H4 (cell line): ENCODE data around the gene DNPEP. TPM values are rescaled to one million over a fixed set of nuclear protein-coding genes. Genes with fewer than 3 reads are reported as not detected.
A peak's percentile ranks its signal among the peaks of the same experiment; 100 is the strongest.

Experiments
- DNase-seq: peaks from one replicate; pipeline ENCODE4 v3.0.0-alpha.2; 2015; ENCODE audit warnings: low spot score
- total RNA-seq: library from RNA; depleted of rRNA; stranded (reverse); fragments of >200 nt; shearing (Covaris generic); gene quantifications from 2 replicates; pipeline ENCODE4 v1.2.3, GENCODE V29; 2014

Gene DNPEP
- total RNA-seq, 1 experiment from 2014 or later = 87.7 TPM

DNA sequence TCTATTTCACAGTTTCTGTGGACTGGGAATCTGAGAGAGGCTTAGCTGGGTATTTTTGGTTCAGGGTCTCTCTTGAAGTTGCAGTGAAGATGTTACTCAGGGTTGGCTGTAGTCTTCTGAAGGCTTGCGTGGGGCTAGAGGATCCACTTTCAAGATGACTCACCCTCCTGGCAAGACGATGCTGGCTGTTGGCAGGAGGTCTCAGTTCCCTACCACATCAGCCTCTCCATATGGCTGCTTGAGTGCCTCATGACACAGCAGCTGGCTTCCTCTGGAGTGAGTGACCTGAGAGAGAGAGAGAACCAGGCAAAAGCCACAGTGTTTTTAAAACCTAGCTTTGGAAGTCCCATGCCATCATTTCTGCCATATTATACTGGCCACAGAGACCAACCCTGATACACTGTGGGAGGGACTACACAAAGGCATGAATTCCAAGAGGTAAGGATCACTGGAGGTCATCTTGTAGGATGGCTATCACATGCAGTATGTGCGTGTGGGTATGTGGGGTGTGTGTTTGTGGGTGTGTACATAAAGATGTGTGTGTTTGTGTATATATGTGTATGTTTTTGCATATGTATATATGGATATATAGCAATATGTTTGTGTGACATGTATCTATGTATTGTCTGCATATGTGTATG, 25.1 kb downstream of the DNPEP start:
- DNase-seq = peak; percentile 99

DNA sequence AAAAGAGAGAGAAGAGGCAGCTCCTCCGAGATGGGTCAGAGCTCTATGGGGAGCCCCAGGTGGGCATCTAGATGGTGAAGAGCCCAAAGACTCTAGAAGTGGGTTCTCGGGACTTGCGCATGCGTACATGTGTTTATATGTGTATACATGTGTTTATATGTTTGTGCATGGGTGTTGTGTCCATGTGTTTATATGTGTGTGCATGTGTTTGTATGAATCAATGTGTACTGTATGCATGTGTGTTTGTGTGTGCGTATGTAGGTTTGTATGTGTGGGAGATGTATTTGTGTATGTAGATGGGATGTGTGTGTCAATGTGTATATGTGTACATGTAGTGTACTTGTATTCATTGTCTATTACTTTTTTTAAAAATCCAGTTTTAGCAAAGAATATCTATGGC, 25.6 kb downstream of the DNPEP start:
- no peak for DNase-seq

DNA sequence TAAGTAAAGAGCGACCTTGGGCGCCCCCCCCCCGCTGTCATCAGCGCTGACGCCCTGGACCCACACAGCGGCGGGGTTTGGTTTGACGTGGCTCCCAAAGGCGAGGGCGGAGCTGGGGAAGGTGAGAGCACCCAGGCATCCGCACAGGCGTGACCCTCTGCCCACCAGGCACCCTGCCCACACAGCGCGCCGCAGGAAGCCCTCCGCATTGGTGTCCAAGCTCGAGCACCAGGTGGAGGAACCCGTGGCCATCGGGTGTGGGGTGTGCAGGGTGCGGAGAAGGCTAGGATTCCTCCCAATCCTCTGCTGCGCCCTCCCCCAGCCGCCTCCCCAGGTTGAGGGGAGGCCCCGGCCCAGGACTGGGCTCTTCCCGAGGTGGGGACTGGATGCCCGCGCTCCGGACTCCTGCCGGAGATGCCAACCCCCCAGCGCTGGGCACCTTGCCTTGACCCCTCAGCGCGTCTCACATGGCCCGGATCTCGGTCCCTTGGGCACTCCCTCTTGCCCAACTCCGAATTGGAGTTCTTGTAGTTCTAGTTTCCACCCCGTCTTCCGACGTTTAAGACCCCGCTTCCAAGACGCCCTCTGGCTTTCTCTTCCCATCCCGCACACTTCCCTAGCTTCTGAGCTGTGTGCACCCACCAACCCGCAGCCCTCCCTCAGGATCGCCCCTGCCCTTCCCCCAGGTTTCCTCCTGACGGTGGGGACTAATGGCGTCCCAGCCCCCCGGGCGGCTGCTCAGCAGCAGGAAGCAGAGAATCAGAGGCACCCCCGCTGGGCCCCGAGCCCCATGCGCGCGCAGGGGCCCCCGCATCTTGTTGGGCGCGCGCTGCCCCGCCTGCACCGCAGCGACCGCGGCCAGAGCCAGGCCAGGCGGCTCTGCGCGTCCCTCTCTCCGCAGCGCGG, 29.3 kb downstream of the DNPEP start:
- DNase-seq = no peak

DNA sequence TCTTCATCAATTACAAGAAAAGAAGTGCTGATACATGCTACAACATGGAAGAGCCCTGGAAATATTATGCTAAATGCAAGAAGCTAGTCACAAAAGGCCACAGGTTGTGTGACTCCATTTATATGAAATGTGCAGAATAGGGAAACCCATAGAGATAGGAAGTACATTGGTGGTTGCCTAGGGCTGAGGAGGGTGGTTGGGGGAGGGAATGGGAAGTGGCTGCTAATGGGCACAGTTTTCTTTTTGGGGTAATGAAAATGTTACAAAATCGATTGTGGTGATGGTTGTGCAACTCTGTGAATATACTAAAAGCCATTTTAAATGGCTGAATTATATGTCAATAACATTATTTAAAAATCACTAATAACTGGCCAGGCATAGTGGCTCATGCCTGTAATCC, 30.9 kb downstream of the DNPEP start:
- no peak for DNase-seq

DNA sequence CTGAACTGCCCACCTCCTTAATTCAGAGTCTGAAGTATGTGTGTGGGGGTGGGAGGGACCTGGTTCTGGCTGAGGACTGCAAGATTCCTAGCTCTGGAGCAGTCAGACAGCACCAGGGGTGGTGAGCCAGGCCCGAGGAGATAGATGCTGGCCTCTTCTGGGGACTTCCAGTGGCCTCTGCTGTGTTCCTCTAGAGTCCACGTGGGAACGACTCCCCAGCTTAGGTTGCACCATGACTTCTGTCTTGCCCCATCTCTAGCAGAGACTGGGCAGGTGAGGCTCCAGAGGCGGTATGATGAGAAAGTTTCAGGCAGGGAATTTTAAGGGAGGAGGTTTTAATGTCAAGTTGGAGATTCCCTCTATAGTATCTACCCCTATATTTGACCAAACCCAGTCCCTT, 33.1 kb downstream of the DNPEP start:
- no peak for DNase-seq

DNA sequence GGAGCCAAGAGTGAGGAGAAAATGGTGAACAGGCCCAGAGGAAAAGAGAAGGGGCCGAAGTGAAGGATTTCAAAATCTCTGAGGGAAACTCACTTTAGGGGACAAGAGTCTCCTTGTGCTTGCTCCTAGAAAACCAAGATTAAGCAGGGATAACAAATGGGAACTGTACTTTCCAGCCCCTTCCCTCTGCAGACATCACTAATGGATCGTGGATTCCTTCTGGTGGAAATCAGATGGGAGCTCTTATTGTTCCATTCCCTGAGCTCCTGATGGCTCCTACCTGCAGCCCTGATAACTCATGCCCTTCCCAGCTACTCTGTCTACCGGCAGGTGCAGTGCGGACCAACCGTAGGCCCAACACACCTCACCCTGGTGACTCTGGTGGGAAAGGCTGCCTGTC, 34.6 kb downstream of the DNPEP start:
- no peak for DNase-seq

DNA sequence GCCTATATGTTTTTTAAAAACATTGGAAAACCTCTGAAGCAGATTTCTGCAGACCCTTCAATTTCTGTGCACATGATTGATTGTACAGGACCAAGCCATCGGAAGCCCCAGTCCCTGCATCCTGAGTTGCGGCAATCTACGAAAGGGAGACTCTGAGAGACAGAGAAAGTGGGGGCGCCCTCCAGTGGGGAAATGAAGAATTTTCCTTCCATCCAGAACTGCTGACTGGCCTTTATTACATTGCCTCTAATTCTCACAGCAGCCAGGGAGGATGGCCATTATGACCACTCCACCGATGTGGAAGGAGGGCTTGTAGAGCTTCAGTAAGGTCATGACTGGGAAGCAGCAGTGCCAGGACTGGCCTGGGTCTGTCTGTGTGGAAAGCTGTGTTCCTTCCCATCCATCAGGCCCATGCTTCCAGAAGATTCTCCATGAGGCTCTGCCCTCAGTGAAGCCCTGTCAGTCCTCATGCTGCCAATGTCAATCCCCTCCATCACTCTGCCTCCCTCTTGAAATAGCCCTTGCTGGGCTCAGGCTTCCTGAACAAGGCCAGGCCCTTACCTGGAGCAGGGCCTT, 35.2 kb downstream of the DNPEP start:
- peak; percentile 54 for DNase-seq

DNA sequence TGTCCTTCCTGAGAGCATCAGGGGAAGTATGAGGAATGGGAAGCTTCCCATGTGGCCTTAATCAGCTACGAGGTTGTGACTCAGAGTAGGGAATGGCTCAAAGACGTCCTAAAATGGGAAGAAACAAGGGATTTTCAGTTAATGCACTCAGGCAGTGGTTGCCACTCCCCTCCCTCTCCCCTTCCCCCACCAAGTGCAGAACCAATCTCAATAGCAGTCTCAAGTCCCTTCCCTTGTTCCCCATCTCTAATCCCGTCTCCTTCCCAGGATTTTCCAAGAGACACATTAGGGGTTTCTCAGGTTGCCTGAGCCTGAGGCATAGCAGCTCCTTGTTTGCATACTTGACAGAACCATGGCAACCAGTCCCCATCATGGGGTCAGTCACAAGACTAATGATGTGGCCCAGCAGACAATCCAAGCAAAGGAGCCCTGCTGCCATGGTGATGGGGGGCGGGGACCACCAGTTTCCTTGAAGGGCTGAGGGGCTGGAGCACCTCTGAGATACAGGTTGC, 36.9 kb downstream of the DNPEP start:
- DNase-seq = no peak

DNA sequence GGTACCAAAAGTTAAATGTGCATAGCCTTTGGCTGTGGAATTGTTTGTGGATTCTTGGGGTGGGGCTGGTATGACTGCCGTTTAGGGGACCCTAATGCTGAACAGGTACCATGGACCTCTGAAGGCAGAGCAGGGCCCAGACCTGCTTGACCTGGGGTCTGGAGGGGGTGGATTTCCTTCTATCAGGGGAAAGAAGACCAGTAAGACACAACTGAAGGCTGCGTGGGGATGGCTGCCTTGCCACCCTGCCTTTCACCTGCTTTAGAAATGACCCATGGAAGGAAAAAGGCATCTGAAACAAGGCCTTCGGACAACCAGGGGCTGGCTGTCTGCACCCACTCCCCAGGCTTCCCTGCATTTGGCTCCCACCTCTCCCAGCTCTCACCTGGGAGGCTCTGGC, 37.5 kb downstream of the DNPEP start:
- no peak for DNase-seq

DNA sequence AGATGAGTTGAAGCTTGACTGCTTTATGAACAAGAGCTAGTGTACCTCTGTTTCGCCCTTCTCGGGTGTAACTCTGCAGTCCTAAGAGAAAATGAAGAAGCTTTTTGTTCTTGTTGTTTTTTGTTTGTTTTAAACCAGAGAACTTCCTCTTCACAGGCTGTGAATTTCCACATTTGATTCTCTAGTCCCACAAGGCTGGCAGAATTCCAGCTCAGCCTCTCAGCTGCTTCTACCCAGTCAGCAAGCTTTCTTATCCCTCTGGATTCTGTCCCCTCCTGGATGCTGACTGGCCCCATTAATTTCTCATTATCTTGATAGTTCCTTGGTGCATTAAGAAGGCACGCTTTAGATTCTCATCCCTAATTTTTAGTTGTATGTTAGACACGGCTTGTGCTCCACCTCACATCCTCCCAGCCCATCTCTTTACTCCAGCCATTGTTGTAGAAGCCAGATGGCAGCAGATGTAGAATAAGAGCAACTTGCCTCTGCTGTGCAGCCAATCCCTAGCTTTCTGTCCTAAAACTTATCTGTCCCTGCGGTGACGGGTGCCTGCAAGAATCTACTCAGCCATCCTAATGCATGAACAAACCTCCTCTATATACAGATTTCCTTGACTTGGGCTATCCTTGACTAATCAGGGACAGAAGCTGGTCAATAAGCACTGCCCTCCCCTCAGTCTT, 42.8 kb downstream of the DNPEP start:
- peak; percentile 29 for DNase-seq

DNA sequence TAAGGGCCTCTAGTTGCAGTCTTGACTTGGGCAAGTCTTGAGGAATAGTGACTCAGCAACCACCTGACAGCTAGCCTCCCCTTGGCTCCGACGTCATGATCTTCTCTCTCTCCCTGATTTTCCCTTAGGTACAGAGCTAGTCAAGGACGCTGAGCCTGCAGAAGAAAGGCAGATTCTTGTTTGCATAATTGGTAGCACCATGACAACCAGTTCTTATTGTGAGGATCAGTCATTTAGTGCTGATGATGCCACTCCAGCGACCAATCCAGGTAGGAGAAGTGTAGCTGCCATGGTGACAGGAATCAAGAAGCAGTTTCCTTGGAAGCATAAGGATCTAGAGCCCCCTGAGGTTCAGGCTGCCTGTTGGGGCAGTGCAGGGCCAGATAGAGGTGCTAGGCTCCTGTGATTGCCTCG, 52.3 kb downstream of the DNPEP start:
- no peak for DNase-seq

DNA sequence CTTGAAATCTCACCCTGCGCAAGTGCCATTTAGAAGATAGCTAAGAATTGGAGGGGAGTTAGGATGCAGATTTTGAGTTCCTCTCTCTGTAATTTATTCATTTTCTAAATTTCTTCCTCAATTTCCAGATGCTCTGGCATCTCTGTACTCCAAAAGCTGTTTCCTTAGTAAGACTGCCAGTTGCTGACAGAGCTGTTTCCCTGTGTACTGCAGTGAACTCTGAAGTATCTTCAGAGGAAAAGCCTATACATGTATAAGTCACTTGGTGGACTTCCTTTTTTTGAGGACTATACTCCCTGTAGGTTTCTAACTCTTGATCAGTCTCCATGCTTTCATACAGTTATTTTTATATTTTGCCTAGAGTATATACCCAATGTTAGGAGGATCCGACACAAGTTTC, 53.6 kb downstream of the DNPEP start:
- no peak for DNase-seq

DNA sequence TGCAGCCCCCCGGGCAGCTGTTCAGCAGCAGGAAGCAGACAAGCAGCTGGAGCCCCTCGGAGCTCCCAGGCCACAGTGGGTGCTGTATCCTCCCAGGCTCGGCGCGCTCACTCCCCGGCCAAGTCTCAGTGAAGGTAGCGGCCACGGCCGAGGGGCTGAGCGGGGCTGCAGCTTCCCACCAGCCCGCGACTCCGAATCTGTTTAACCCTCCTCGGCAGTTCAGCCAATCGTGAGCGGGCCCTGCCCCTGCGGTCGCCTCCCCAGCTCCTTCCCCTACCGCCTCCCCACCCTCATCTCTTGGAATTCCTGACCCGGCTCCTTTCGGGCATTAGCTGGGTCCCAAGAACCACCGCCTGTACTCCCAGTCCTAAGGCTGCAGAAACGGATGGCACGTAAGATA, 55.2 kb downstream of the DNPEP start, which contains the start of gene RESP18:
TSS of gene RESP18 (minus strand) at position 203 of the 400 bp plus-strand sequence.
- DNase-seq = no peak

DNA sequence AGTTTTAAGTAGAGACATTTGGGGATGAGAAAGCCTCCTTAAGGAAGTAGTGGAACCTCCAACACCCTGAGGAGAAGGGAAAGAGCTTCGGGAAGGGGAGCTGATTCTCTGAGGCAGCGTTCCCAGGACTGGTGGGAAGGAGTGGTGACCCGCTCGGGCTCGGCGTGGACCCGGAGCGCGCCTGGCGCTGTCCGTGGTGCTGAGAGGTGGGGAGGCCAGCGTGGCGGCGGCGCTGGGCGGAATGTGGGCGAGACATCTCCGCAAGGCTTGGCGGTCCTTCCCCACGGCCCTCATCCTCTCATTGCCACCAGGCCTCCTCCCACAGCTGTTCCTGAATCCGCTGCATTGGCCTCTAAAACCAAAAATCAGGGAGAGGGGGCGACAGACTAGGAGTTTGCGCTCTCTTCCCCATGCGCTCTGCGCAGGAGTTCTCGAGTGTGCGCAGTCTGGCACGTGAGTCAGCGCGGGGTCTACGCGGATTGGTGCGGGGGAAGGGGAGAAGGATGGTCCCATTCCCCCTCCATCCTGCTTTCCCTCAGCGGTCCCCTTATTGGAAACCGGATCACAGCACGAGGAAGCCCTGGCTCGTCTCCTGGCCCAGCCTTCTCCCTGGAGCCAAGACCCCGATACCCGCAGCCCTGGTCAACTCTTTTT, 56.0 kb downstream of the DNPEP start:
- DNase-seq = no peak

DNA sequence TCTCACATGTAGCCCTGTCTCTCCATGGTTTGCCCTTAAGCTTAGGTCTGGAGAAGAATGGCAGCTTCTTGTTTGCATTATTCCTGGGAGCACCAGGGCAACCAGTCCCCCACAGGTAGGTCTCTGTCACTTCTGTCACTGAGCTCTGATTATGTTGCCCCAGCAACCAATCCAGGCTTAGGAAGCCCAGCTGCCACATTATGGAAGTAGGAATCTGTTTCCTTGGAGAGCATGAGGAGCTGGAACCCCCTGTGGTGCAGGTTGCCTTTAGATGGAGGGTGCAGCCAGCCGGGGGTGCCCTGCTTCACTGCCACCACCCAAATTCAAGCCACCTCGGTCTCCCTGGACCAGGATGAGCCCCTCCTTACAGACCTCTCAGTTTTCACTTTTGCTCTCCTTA, 60.0 kb downstream of the DNPEP start:
- DNase-seq = no peak

DNA sequence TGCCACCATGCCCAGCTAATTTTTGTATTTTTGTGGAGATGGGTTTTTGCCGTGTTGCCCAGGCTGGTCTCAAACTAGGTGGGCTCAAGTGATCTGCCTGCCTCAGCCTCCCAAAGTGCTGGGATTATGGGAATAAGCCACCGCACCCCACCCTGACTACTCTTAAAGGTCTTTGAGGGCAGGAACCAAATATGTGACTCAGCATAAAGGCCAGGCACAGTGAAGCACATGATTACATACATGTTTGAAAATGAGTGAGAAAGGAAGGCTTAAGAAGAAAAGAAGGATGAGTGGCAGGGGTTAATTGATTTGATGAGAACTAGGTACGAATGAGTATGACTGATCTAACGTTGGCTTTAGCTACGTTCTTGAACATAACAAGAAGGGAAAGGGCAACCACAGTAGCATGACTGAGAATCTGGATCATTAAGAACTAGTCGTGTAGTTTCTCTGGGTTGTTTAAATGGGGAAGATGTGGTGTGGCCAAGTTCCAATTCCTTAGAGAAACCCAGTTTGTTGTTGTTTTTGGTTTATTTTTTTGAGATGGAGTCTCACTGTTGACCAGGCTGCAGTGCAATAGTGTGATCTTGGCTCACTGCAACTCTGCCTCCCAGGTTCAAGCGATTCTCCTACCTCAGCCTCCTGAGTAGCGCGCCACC, 61.9 kb downstream of the DNPEP start:
- peak; percentile 24 for DNase-seq

DNA sequence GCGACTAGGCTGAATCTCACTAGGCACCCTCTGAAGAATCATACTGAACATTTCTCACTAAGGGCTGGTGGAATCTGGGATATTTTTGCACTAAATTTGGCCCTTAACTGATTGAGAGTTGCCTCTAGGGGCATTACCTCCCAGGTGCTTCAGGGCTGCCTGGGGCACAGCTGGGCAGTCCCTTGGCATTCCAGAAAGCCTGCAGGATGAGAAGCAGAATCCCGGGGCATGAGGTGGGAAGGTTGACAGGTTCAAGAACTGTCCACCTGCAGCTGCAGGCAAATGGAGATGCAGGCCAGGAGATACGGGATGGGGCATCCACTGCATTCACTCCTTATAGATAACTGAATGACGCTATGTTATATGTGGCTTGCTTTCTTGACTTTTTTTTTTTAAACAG, 62.6 kb downstream of the DNPEP start:
- no peak for DNase-seq

DNA sequence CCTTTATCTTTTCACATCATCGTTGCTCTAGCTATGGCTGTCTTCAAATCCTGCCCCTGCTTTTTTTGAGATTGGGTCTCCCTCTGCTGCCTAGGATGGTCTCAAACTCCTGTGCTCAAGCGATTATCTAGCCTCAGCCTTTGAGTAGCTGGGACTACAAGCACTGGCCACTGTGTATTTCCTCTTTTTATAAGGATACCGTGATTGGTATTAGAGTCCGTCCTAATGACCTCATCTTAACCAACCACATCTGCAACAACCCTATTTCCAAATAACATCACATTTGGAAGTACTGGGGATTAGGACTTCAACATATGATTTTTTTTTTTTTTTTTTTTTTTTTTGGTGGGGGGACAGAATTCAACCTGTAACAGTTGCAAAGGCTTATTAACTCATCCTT, 64.3 kb downstream of the DNPEP start:
- DNase-seq = no peak
